Retina (tissue), 1 donor: ENCODE data around the gene SHB.

Experiments used
- DNase-seq: peaks from one replicate; pipeline ENCODE4 v3.0.0-alpha.2; 2016

Gene SHB

GRCh38 chr9:37947977-37948376 lies 121.0 kb downstream of the SHB start:
- no peak for DNase-seq

GRCh38 chr9:37947471-37947870 lies 121.6 kb downstream of the SHB start:
- DNase-seq: no peak

- no peak for DNase-seq
Measured at GRCh38 chr9:37946971-37947370, 122.1 kb downstream of the SHB start.

GRCh38 chr9:37946041-37946440 lies 123.0 kb downstream of the SHB start:
- DNase-seq: no peak

- DNase-seq: no peak
Measured at GRCh38 chr9:37944671-37945481, 124.2 kb downstream of the SHB start.

- no peak for DNase-seq
Measured at GRCh38 chr9:37944266-37944650, 124.8 kb downstream of the SHB start.

GRCh38 chr9:37943345-37944265 lies 125.4 kb downstream of the SHB start:
- DNase-seq: no peak

- DNase-seq: no peak
Measured at GRCh38 chr9:37942621-37943344, 126.2 kb downstream of the SHB start.

GRCh38 chr9:37941253-37941652 lies 127.8 kb downstream of the SHB start:
- DNase-seq: no peak

GRCh38 chr9:37939575-37940095 lies 129.4 kb downstream of the SHB start:
- no peak for DNase-seq

- peak; percentile 73 for DNase-seq
Measured at GRCh38 chr9:37938121-37938891, 130.7 kb downstream of the SHB start.

- DNase-seq: no peak
Measured at GRCh38 chr9:37937366-37937765, 131.7 kb downstream of the SHB start.

- DNase-seq: no peak
Measured at GRCh38 chr9:37936965-37937364, 132.1 kb downstream of the SHB start.

- no peak for DNase-seq
Measured at GRCh38 chr9:37936376-37936775, 132.7 kb downstream of the SHB start.

GRCh38 chr9:37935096-37935495 lies 133.9 kb downstream of the SHB start:
- DNase-seq: no peak

- DNase-seq: no peak
Measured at GRCh38 chr9:37931592-37931991, 137.4 kb downstream of the SHB start.

GRCh38 chr9:37929441-37929895 lies 139.6 kb downstream of the SHB start:
- DNase-seq: no peak

- no peak for DNase-seq
Measured at GRCh38 chr9:37928552-37929430, 140.2 kb downstream of the SHB start.

GRCh38 chr9:37927601-37928551 lies 141.2 kb downstream of the SHB start:
- no peak for DNase-seq

GRCh38 chr9:37927132-37927531 lies 141.9 kb downstream of the SHB start:
- no peak for DNase-seq
